ENCODE results near the gene CCDC38. TPM values are rescaled to one million over a fixed set of nuclear protein-coding genes. Genes with fewer than 3 reads are reported as not detected.

The CCDC38 gene
- total RNA-seq, 1 experiment from 2014 or later = 0.35 TPM

DNA sequence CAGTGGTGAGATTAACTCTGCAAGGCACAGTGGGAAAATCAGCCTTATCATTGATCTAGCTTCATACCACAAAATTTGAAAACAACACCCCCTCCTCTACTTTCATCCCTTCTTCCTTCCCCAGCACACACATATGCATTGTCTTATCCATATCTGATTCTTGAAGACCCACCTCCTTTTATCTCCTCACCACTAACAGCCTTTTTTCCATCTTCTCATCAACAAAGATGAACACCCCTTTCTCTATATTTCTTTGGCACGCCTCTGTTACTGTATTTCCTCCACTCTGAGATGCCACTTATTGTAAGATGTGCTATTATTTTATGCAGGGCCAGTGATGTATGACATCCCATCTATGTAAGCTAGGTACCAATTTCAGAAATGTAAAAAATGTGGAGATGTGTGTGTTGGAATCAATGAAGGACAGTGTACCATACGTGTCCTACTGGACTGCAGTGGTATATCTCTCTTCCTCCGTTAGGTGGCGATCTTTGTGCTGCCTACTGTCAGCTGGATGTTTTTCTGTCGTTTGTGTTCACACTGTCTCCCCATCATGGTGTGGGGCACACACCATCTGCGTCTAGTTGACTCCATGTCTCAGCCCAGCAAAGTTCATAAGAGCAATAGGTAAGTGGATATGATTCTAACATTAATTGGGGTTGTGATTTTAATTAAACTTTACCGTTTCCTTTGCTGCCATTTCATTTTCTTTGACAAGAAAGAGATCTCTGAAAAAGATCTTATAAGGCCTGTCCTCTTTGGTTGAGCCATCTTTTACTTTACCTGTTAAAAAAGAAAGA lies 24.0 kb downstream of the CCDC38 start:
- H3K27ac ChIP-seq = no peak overlapping the region
- 0 out of 2 replicates have a peak overlapping the region, but pooled peaks have one; percentile 23 for H2AFZ ChIP-seq
- TF ChIP-seq, protein P1, sequence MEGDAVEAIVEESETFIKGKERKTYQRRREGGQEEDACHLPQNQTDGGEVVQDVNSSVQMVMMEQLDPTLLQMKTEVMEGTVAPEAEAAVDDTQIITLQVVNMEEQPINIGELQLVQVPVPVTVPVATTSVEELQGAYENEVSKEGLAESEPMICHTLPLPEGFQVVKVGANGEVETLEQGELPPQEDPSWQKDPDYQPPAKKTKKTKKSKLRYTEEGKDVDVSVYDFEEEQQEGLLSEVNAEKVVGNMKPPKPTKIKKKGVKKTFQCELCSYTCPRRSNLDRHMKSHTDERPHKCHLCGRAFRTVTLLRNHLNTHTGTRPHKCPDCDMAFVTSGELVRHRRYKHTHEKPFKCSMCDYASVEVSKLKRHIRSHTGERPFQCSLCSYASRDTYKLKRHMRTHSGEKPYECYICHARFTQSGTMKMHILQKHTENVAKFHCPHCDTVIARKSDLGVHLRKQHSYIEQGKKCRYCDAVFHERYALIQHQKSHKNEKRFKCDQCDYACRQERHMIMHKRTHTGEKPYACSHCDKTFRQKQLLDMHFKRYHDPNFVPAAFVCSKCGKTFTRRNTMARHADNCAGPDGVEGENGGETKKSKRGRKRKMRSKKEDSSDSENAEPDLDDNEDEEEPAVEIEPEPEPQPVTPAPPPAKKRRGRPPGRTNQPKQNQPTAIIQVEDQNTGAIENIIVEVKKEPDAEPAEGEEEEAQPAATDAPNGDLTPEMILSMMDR (conservative IDR thresholded peaks at IDR 0.05) = peak; percentile 86
- no peak for TF ChIP-seq EZH2 (IDR thresholded peaks at IDR 0.05; ENCODE audit: low read depth)
- ChIA-PET POLR2A (ENCODE audit: unreplicated experiment) (interaction anchor here (0.6 to 0.7 kb wide), 2 partner anchors 33 to 154 kb away, joined by 4 to 7 read pairs; no protein-coding TSS in a partner anchor), CTCF (interaction anchor here (0.5 to 1.7 kb wide), 3 partner anchors 80 to 297 kb away, joined by 4 to 11 read pairs (median 5); no protein-coding TSS in a partner anchor)
- no peaks in the 10 kb centered on the region for H3K9me3 ChIP-seq (ENCODE audit: insufficient read depth, low read depth)
- no TSS peak for BruUV-seq (replicated peaks)
- no peaks in the 10 kb centered on the region for H3K27me3 ChIP-seq (ENCODE audit: insufficient read depth, low read depth)
- H3K9me2 ChIP-seq (ENCODE audit: insufficient read depth) = no peaks in the 10 kb centered on the region
- intact Hi-C loops (cut with micrococcal nuclease; ENCODE audit: unreplicated experiment) = no loop called here
- no peaks in the 10 kb centered on the region for H3F3A ChIP-seq (ENCODE audit: insufficient read depth, low read depth)
- no peaks in the 10 kb centered on the region for H3K4me1 ChIP-seq (replicated peaks; ENCODE audit: insufficient read depth)
- H3K4me3 ChIP-seq = no peak overlapping the region
- H4K20me1 ChIP-seq (ENCODE audit: insufficient read depth) = no peaks in the 10 kb centered on the region
- peak; percentile 9 to 39 for DNase-seq
- H3K4me2 ChIP-seq = no peak overlapping the region
- H3K79me2 ChIP-seq (ENCODE audit: low read depth) = no peaks in the 10 kb centered on the region
- no peaks in the 10 kb centered on the region for H3K36me3 ChIP-seq (ENCODE audit: low read depth)

DNA sequence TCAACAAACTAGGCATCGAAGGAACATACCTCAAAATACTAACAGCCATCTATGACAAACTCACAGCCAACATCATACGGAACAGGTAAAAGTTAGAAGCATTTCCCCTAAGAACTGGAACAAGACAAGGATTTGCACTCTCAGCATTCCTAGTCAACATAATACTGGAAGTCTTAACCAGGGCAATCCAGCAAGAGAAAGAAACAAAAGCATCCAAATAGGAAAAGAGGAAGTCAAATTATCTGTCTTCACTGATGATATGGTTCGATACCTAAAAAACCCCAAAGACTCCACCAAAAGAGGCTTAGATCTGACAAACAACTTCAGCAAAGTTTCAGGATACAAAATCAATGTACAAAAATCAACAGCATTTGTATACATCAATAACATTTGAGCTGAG lies 32.5 kb downstream of the CCDC38 start:
- intact Hi-C loops (cut with micrococcal nuclease; ENCODE audit: unreplicated experiment) = no loop called here
- no peak overlapping the region for H2AFZ ChIP-seq
- H3K79me2 ChIP-seq (ENCODE audit: low read depth) = no peaks in the 10 kb centered on the region
- H3K27me3 ChIP-seq (ENCODE audit: insufficient read depth, low read depth) = no peaks in the 10 kb centered on the region
- H3K4me3 ChIP-seq = no peak overlapping the region
- ChIA-PET POLR2A (ENCODE audit: unreplicated experiment) (no interaction called here), CTCF (no interaction called here)
- no peaks in the 10 kb centered on the region; the same call in 1 of the 2 replicates for H3K9me2 ChIP-seq (ENCODE audit: insufficient read depth)
- no peaks in the 10 kb centered on the region for H4K20me1 ChIP-seq (ENCODE audit: insufficient read depth)
- no peaks in the 10 kb centered on the region for H3K36me3 ChIP-seq (ENCODE audit: low read depth)
- no peaks in the 10 kb centered on the region for H3K4me1 ChIP-seq (replicated peaks; ENCODE audit: insufficient read depth)
- BruUV-seq (replicated peaks) = no TSS peak
- H3K27ac ChIP-seq = no peak overlapping the region
- TF ChIP-seq EZH2 (IDR thresholded peaks at IDR 0.05; ENCODE audit: low read depth) = no peak
- no peak for DNase-seq
- H3K4me2 ChIP-seq = no peak overlapping the region
- no peaks in the 10 kb centered on the region for H3F3A ChIP-seq (ENCODE audit: insufficient read depth, low read depth)
- no peaks in the 10 kb centered on the region for H3K9me3 ChIP-seq (ENCODE audit: insufficient read depth, low read depth)

DNA sequence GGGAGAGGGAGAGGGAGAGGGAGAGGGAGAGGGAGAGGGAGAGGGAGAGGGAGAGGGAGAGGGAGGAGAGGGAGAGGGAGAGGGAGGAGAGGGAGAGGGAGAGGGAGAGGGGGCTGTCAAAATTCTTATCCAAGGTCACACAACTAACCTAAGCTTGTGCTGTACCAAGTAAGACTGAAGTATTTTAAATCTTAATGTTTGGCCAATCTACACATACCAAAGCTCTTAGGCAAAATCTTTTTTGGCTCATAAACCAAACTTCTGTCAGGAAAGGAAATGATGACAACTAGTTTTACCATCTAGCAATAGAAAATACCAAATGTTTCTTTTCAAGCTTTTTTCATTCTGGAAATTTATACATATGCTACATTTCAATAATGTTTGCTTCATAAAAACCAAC lies 33.8 kb downstream of the CCDC38 start:
- DNase-seq = no peak
- no TSS peak for BruUV-seq (replicated peaks)
- H3K79me2 ChIP-seq (ENCODE audit: low read depth) = no peaks in the 10 kb centered on the region
- H3K36me3 ChIP-seq (ENCODE audit: low read depth) = no peaks in the 10 kb centered on the region
- ChIA-PET CTCF (no interaction called here), POLR2A (ENCODE audit: unreplicated experiment) (interaction anchor here (0.5 kb wide), 1 partner anchor 42 kb away, joined by 3 read pairs; no protein-coding TSS in a partner anchor)
- H3K27ac ChIP-seq = no peak overlapping the region
- no peak overlapping the region for H3K4me3 ChIP-seq
- H3K4me2 ChIP-seq = no peak overlapping the region
- TF ChIP-seq EZH2 (IDR thresholded peaks at IDR 0.05; ENCODE audit: low read depth) = no peak
- TF ChIP-seq, protein P1 (conservative IDR thresholded peaks at IDR 0.05) = no peak
- H4K20me1 ChIP-seq (ENCODE audit: insufficient read depth) = no peaks in the 10 kb centered on the region
- no peaks in the 10 kb centered on the region; the same call in 1 of the 2 replicates for H3K9me2 ChIP-seq (ENCODE audit: insufficient read depth)
- H3K27me3 ChIP-seq (ENCODE audit: insufficient read depth, low read depth) = no peaks in the 10 kb centered on the region
- no peaks in the 10 kb centered on the region for H3F3A ChIP-seq (ENCODE audit: insufficient read depth, low read depth)
- H3K9me3 ChIP-seq (ENCODE audit: insufficient read depth, low read depth) = no peaks in the 10 kb centered on the region
- intact Hi-C loops (cut with micrococcal nuclease; ENCODE audit: unreplicated experiment) = no loop called here
- no peaks in the 10 kb centered on the region for H3K4me1 ChIP-seq (replicated peaks; ENCODE audit: insufficient read depth)
- H2AFZ ChIP-seq = no peak overlapping the region
